Esophagus muscularis mucosa (tissue), 4 donors: ENCODE results near the gene BRD1. TPM values are rescaled to one million over a fixed set of nuclear protein-coding genes. Genes with fewer than 3 reads are reported as not detected.

Experiments used
- DNase-seq: peaks from one replicate; pipeline ENCODE4 v3.0.0-alpha.2; 2017; ENCODE audit errors: extremely low spot score
- H3K27ac ChIP-seq, 4 donors: fragments of 200-600 bp; sonication (generic); replicated peaks in 1 of 4; 1 replicate in 3 of 4; 2 replicates in 1 of 4; pipeline ENCODE4 v1.5.1; 2016 to 2019; ENCODE audit warnings: mild to moderate bottlenecking in 1 of 4
- H3K27me3 ChIP-seq, 4 donors: fragments of 200-600 bp; sonication (generic); one replicate each; pipeline versions ENCODE4 v1.5.1 to v1.6.0; 2016 to 2019
- H3K36me3 ChIP-seq, 4 donors: fragments of 200-600 bp; sonication (generic); one replicate each; pipeline ENCODE4 v1.5.1; 2016 to 2019
- H3K4me1 ChIP-seq, 4 donors: fragments of 200-600 bp; sonication (generic); one replicate each; pipeline ENCODE4 v1.5.1; 2016 to 2019
- H3K4me3 ChIP-seq, 4 donors: fragments of 200-600 bp; sonication (generic); 1 replicate in 2 of 4; 2 replicates in 2 of 4; pipeline ENCODE4 v1.5.1; 2016 to 2019; ENCODE audit warnings: mild to moderate bottlenecking in 4 of 4, moderate library complexity in 1 of 4
- H3K9me3 ChIP-seq, 4 donors: fragments of 200-600 bp; sonication (generic); 1 replicate in 3 of 4; 2 replicates in 1 of 4; pipeline ENCODE4 v1.5.1; 2016 to 2019
- CTCF ChIP-seq, 3 experiments: fragments of 200-600 bp in 2 of 3; fragments of 450-650 bp in 1 of 3; sonication (generic) in 2 of 3; IDR thresholded peaks; one replicate each; pipeline ENCODE4 v1.5.1; 2017 to 2019; ENCODE audit warnings: antibody characterized with exemption in 3 of 3, mild to moderate bottlenecking in 2 of 3, moderate library complexity in 1 of 3
- EP300 ChIP-seq: sonication (generic); formaldehyde crosslinking; IDR thresholded peaks from one replicate; pipeline ENCODE4 v1.6.1; 2017; ENCODE audit warnings: antibody characterized with exemption
- POLR2A ChIP-seq: fragments of 450-650 bp; IDR thresholded peaks from one replicate; pipeline ENCODE4 v1.6.1; 2017; ENCODE audit warnings: antibody characterized with exemption, moderate library complexity, mild to moderate bottlenecking, low read depth
- POLR2AphosphoS5 ChIP-seq, 2 donors: sonication (generic); formaldehyde crosslinking; IDR thresholded peaks; one replicate each; pipeline ENCODE4 v1.6.1; 2017; ENCODE audit warnings: antibody characterized with exemption in 2 of 2
- WGBS: methylation state at CpG from one replicate; pipeline ENCODE4 v1.1.5; 2018; 5-methylcytosine and 5-hydroxymethylcytosine counted together
- intact Hi-C: fragments of 100-400 bp; cut with DNase I; formaldehyde crosslinking; loops from one replicate; pipeline ENCODE4 v1.15.1; 2023
- total RNA-seq, 4 donors: library from RNA; depleted of rRNA; stranded (reverse); fragments of >200 nt; gene quantifications; one replicate each; pipeline versions ENCODE4 v1.1.0 to v1.2.1, GENCODE V29; 2016

The BRD1 gene
- total RNA-seq, 4 donors from 2014 or later, result 36.5 to 54.1 (median 51.4) TPM

GRCh38 chr22:49761836-49762235, 65.8 kb downstream of the BRD1 start:
- Histone ChIP-seq H3K4me3 (no peak overlapping the region), H3K4me1 (no peaks in the 10 kb centered on the region), H3K36me3 (no peaks in the 10 kb centered on the region), H3K27me3 (peaks cover 0 to 9% (median 0%) of the 10 kb centered on the region in 4 donors), H3K9me3 (peaks cover 5 to 16% (median 9%) of the 10 kb centered on the region in 4 donors), H3K27ac (no peak overlapping the region)
- intact Hi-C loops, result loop anchor here (10.0 kb wide), 1 partner anchor 273 kb away; no protein-coding TSS in a partner anchor
- TF ChIP-seq POLR2AphosphoS5 (IDR thresholded peaks at IDR 0.05) (no peak), POLR2A (no peak), EP300 (no peak), CTCF (IDR thresholded peaks at IDR 0.05) (no peak)
- DNase-seq, result no peak
- WGBS, result 90% methylated on average over 7 of the region's 7 CpGs

GRCh38 chr22:49760630-49761571, 66.8 kb downstream of the BRD1 start:
- no peaks in the 10 kb centered on the region for H3K36me3 ChIP-seq
- intact Hi-C loops, result loop anchor here (10.0 kb wide), 1 partner anchor 274 kb away; no protein-coding TSS in a partner anchor
- H3K4me3 ChIP-seq, result no peak overlapping the region
- peaks cover 0 to 10% (median 3%) of the 10 kb centered on the region in 4 donors for H3K9me3 ChIP-seq
- H3K27ac ChIP-seq, result no peak overlapping the region
- 82% methylated on average over 12 of the region's 13 CpGs for WGBS
- H3K4me1 ChIP-seq, result no peaks in the 10 kb centered on the region
- TF ChIP-seq POLR2AphosphoS5 (IDR thresholded peaks at IDR 0.05) (no peak), CTCF (IDR thresholded peaks at IDR 0.05) (no peak), EP300 (no peak), POLR2A (no peak)
- H3K27me3 ChIP-seq, result peaks cover 0 to 18% (median 0%) of the 10 kb centered on the region in 4 donors
- DNase-seq, result no peak

- peaks cover 0 to 24% (median 0%) of the 10 kb centered on the region in 4 donors for H3K27me3 ChIP-seq
- intact Hi-C loops, result loop anchor here (10.0 kb wide), 1 partner anchor 275 kb away; no protein-coding TSS in a partner anchor
- WGBS, result 43% methylated on average over 4 of the region's 5 CpGs
- no peak overlapping the region for H3K4me3 ChIP-seq
- DNase-seq, result no peak
- H3K4me1 ChIP-seq, result no peaks in the 10 kb centered on the region
- no peak for TF ChIP-seq POLR2AphosphoS5 (IDR thresholded peaks at IDR 0.05)
- no peak for TF ChIP-seq POLR2A
- peaks cover 0 to 9% (median 3%) of the 10 kb centered on the region in 4 donors for H3K9me3 ChIP-seq
- H3K36me3 ChIP-seq, result no peaks in the 10 kb centered on the region
- H3K27ac ChIP-seq, result no peak overlapping the region
Observed at GRCh38 chr22:49760280-49760629, 67.4 kb downstream of the BRD1 start.

GRCh38 chr22:49756676-49757075, 71.0 kb downstream of the BRD1 start:
- 89% methylated on average over 7 of the region's 7 CpGs for WGBS
- H3K9me3 ChIP-seq, result peaks cover 0 to 9% (median 3%) of the 10 kb centered on the region in 4 donors
- peaks cover 0 to 5% (median 0%) of the 10 kb centered on the region in 4 donors for H3K4me1 ChIP-seq
- no peak overlapping the region for H3K4me3 ChIP-seq
- H3K27ac ChIP-seq, result no peak overlapping the region
- intact Hi-C loops, result no loop called here
- no peak for DNase-seq
- H3K36me3 ChIP-seq, result no peaks in the 10 kb centered on the region
- peaks cover 0 to 49% (median 0%) of the 10 kb centered on the region in 4 donors for H3K27me3 ChIP-seq
- TF ChIP-seq POLR2A, result no peak
- TF ChIP-seq EP300, result no peak
- TF ChIP-seq CTCF (IDR thresholded peaks at IDR 0.05), result no peak
- TF ChIP-seq POLR2AphosphoS5 (IDR thresholded peaks at IDR 0.05), result no peak

- DNase-seq, result peak; percentile 47
Observed at GRCh38 chr22:49756201-49756600, 71.5 kb downstream of the BRD1 start.

More at GRCh38 chr22:49756201-49756600, 71.5 kb downstream of the BRD1 start:
- Histone ChIP-seq H3K4me3 (no peak overlapping the region), H3K9me3 (peaks cover 0 to 9% (median 3%) of the 10 kb centered on the region in 4 donors), H3K36me3 (no peaks in the 10 kb centered on the region), H3K27ac (no peak overlapping the region), H3K27me3 (peaks cover 0 to 53% (median 0%) of the 10 kb centered on the region in 4 donors), H3K4me1 (peaks cover 0 to 5% (median 0%) of the 10 kb centered on the region in 4 donors)
- TF ChIP-seq POLR2AphosphoS5 (IDR thresholded peaks at IDR 0.05) (no peak), CTCF (IDR thresholded peaks at IDR 0.05) (no peak), EP300 (no peak), POLR2A (no peak)
- WGBS, result 83% methylated on average over 5 of the region's 5 CpGs
- intact Hi-C loops, result no loop called here
